Amygdala (tissue), 56 donors: ENCODE measurements around the gene GPR17.
A peak's percentile ranks its signal among the peaks of the same experiment; 100 is the strongest.

Source experiments
- DNase-seq, 56 donors: peaks; one replicate each; lab custom pipeline; 2025; lab: John Stamatoyannopoulos, UW

The GPR17 gene

DNA sequence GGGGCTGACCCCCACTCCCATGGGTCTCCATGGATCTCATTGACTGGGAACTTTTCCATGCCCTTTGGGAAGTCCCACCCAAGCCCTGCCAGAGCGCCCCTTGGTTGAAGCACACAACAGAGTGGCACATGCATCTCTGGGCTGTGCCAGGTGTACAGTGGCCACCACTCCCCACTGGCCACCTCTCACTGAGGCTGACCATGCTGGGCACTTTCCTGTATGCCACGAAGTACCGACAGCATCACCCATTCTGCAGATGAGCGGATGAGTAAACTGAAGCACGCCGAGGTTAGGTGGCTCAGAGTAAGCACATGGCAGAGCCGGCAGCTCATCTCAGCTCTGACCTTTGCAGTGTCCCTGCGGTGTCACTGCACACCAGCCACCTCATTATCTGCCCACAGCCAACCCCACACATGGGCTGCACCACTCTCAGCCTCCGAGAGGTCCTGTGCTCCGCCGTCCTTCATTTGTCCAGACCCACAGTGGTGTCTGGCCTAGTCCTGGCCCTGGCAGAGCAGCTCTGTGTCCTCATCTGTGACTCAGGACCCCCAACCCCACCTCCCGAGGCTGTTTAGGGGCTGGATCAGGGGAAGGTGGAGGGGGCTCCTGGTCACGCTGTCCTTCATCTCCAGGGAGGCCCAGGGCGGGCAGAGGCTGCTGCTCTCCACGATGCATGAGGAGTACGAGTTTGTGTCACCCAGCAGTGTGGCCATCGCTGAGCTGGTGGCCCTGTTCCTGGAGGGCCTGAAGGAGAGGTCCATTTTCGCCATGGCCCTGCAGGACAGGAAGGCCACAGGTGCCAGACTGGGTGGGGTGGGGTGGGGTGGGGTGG lies 18.0 kb upstream of the GPR17 start:
- no peak for DNase-seq

DNA sequence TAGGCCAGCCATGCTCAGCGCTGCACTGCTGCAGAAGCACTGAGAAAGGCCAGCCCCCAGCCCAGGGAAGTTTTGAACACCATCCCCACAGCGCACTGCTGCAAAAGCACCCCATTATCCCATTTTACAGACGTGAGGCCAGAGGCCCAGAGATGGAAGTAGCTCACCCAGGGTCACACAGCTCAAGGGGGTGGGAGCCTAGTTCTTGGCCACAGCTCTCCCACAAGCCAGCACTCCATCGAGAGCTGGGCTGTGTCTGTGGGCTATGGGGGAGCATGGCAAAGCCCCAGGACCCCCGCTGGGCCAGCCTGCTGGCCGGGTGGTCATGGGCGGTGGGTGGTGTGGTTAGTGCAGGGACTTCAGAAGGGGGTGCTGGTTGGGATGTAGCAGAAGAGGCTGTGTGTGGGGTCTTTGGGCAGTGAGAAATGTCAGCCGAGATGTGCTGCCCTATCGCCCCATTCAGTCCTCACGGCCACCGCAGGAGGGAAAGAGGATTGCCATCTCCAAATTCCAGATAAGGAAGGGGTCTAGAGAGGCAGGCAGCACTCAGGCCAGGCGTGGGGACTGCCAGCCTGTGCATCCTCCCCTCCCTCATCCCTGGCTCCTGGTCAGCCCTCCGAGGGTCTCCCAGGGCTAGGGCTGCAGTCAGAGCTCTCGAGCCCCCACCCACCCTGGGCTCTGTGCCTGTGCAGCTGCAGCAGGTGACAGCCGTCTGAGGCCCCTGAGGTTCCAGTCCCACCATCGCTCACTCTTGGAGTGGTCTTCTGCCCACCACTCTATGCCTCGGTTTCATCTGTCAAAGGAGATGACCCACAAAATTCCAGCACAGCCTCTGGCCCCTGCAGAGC lies 17.0 kb upstream of the GPR17 start:
- no peak for DNase-seq

DNA sequence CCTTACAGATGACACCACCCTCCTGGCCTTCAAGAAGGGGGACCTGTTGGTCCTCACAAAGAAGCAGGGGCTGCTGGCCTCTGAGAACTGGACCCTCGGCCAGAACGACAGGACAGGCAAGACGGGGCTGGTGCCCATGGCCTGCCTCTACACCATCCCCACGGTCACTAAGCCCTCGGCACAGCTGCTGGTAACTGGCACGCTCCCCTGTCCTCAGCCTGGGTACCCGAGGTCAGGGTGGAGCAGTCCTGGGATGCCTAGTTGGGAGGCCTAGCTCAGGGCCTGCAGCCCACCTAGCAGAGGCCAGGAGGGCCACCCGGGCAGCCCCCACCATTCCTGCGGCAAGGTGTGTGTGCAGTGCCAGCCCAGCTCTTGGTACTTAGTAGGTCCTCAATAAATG lies 16.3 kb upstream of the GPR17 start:
- no peak for DNase-seq

DNA sequence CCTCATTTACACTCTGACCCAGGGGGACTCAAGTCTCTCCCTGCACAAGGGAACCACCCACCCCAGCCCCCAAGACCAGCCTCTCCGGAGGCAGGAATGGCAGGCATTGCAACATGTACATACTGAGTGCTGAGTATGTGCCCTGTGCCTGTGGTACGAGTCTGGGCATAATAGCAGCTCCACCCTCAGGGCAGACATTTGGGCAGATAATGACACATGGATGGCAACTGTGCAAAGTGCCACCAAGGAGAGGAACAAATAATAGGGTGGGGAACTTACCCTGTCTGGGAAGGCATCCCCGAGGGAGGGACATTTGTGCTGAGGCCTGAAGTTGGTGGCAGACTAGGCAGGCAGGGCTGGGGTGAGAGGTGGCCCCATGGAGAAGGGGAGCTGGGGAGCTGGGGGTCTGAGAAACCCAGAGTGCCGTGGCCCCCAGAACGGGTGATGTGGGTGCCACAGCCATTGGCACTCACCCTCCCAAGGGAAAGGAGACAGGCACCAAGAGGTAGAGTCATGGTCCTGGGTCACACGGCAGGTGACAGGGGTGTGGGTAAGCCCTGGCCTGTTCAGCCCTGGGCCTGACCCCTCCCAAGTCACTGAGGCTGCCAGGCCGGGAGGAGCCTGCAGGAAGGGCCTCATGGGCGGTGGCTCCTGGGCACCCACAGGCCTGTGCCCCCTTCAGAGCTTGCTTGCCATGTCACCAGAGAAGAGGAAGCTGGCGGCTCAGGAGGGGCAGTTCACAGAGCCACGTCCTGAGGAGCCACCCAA lies 15.7 kb upstream of the GPR17 start:
- DNase-seq: no peak

DNA sequence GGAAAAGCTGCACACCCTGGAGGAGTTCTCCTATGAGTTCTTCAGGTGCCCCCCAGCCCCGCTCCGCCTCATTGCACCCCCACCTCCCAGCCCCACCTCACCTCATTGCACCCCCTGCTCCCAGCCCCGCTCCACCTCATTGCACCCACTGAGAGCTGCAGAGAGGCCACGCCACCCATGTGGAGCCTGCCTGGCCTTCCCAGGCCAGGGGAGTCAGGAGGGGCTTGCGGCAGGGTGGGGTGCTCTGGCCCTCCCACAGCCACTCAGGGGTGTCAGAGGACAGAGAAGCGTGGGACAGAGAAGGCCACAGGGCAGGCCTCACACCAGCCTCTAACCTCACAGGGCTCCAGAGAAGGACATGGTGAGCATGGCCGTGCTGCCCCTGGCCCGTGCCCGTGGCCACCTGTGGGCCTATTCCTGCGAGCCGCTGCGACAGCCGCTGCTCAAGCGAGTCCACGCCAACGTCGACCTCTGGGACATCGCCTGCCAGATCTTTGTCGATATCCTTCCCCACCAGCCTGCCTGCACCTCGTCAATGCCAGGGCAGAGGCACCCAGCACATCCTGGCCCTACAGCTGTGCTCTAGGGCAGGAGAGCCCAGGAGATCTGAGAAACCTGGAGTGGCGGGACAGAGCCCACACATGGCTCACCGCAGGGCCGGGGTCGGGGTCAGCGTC lies 15.0 kb upstream of the GPR17 start:
- no peak for DNase-seq

DNA sequence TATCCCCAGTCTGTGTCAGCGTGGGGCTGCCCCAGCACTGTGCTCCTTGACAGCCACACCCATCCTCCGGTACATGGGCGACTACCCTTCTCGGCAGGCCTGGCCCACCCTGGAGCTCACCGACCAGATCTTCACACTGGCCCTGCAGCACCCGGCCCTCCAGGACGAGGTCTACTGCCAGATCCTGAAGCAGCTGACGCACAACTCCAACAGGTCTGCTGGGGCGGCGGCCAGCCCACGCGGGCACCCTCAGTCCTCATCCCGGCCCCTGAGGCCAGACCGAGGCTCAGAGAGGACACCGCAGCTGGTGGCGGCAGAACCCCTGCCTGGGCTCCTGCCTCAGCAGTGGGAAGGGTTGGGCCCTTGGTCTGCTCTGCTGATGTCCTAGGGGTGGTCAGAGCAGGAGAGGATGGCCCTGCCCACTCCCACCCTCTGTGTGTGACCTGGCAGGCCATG lies 14.4 kb upstream of the GPR17 start:
- no peak for DNase-seq

DNA sequence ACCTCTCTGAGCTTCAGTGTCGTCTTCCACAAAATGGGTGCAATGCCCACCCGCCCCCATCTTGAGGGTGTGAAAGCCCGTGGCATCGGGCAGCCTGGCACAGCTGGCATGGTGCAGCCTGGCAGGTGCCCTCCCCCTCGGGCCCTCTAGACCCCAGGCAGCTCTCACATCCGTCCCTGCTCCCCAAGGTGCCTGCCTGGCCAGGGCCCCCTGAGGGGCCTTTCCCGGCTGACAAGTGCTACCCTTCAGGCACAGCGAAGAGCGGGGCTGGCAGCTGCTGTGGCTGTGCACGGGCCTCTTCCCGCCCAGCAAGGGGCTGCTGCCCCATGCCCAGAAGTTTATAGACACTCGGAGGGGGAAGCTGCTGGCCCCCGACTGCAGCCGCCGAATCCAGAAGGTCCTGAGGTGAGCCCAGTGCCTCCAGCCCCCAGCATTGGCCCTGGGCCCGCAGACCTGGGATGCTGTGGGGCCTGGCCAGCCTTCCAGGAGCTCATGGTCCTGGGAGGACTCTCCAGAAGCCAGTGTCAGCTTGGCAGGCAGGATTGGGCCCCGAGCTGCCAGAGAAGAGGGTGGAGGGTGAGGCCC lies 13.9 kb upstream of the GPR17 start:
- no peak for DNase-seq

DNA sequence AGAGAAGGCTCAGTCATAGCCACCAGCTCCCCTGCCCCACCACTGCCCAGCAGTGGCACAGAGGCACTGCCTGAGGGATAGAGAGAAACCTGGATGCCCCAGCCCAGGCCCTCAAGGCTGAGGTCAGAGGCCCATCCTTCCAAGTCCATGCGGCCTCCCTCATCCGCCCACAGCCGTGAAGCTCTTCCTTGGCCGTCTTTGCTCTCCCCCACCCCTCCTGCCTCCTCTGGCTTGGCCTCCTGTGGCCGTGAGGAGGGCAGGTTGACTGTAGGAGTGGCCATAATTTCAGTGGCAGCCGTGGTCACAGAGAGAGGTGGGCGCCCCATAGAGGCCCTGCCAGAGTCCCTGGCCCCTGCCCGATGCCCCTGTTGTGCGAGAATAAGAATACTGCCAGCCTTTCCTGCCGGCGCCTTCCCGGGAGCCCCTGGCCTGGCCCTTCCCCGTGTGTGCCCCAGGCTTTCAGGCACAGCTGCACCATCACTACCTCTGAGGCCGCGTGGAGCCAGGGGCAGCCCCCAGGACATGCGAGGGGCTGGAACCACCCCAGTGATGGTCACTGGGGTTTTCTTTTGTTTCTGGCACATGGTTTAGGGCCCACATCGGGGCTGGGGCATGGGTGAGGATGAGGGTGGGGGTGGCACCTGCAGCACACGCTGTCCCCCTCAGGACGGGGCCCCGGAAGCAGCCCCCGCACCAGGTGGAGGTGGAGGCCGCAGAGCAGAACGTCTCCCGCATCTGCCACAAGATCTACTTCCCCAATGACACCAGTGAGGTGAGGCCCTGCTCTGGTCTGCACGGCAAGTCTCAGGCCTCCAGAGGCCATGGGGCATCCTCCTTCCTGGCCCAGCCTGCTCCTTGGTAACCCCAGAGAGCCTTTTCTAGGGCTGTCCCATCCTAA lies 13.1 kb upstream of the GPR17 start:
- DNase-seq: no peak

DNA sequence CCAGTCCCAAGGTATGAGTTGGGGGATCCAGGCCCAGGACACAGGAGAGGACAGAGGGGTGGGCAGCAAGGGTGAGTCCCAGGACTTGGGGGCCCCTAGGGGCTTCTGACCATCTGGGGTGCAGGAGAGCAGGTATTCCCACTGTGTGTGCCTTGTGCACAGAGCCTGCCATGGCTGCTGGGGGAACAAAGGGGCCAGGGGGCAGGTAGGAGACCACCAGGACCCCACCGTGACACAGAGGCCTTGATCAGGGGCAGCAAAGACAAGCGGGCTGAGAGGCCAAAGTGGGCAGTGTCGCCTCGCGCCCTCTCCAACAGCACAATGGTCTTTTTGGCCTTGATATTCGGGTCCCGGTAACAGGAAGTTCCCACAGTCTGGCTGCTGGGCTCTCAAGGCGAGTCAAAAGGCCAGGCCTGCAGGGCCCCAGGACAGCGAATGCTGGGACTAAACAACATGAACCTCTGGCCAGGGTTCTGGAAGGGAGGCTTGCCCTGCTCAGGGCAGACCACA lies 12.3 kb upstream of the GPR17 start:
- no peak for DNase-seq

DNA sequence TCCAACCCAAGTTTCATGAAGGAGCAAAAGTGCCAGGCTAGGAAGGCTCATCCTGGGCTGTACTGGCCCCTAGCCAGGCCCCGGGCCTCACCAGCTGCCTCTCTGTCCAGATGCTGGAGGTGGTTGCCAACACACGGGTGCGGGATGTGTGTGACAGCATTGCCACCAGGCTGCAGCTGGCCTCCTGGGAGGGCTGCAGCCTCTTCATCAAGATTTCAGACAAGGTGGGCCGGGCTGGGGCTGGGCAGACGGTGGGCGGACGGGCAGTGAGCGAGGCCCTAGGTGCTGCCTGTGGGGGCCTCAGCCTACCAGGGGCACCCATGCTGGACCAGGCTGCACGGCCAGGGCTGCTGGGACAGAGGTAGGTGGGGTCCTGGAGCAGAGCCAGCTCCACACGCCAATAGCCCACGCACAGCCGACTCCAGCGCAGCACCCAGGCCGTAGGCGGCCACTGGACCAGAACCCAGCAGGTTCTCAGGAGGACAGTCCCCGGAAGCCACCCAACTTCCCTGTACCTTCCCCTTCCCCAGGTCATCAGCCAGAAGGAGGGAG lies 11.8 kb upstream of the GPR17 start:
- DNase-seq: peak in 4 of 56 donors; percentile 23 to 37 (median 31)

DNA sequence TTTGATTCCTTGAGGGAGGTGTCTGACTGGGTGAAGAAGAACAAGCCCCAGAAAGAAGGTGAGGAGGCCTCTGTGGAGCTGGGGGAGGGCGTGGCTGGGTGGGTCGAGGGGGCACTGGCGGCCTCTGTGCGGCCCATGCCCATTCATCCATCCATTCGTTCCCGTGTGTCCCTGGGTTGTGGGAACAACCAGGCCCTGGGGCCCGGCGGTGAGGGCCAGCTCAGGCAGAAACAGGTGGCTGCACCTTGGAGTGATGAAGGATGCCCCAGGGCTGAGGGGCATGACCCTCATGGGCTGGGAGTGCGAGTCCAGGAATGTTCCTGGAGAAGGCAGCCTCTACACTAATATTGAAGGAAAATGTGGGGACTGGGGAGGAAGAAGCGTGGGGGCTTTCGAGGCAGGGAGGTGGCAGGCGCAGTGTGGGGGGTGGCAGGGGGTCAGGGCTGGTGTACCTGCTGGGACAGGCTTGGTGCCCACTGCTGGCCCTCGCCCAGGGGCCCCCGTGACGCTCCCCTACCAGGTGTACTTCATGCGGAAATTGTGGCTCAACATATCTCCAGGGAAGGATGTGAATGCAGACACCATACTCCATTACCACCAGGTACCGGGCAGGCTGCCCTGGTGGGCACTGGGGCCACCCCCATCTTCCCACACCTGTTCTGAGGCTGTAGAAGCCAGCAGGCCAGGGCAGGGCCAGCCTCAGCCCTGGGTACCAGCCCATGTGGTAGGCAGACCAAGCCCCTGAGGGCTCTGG lies 11.2 kb upstream of the GPR17 start:
- no peak for DNase-seq

DNA sequence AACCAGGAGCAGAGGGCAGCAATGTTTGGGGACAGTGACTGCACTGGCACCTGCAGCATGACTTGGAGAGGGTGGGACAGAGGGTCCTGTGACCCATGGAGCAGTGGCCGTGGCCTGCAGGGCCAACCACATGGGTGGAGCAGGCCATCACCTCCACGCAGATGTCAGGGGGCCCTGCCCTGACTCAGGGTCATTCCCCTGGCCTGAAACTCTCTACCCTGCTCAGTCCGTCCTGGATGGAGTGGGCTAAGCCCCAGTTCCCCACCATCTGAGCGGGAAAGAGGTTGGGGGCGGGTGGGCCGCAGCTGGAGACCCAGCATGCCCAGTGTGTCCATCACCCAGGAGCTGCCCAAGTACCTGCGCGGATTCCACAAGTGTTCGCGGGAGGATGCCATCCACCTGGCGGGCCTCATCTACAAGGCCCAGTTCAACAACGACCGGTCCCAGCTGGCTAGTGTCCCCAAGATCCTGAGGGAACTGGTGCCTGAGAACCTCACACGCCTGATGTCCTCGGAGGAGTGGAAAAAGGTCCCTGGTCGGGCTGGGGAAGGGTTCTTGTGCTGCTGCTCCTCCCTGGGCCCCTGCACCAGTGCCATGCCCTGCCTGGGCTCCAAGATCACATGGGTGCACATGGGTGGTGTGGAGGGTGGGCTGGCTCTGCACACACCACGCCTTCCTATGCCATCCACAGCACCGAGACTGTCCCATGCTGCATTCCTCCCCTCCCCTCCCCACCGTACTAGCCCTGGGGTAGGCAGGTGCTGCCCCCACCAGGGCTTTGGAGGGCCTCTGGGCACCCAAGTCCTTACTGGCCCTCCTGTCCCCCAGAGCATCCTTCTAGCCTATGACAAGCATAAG lies 10.3 kb upstream of the GPR17 start:
- DNase-seq: no peak

DNA sequence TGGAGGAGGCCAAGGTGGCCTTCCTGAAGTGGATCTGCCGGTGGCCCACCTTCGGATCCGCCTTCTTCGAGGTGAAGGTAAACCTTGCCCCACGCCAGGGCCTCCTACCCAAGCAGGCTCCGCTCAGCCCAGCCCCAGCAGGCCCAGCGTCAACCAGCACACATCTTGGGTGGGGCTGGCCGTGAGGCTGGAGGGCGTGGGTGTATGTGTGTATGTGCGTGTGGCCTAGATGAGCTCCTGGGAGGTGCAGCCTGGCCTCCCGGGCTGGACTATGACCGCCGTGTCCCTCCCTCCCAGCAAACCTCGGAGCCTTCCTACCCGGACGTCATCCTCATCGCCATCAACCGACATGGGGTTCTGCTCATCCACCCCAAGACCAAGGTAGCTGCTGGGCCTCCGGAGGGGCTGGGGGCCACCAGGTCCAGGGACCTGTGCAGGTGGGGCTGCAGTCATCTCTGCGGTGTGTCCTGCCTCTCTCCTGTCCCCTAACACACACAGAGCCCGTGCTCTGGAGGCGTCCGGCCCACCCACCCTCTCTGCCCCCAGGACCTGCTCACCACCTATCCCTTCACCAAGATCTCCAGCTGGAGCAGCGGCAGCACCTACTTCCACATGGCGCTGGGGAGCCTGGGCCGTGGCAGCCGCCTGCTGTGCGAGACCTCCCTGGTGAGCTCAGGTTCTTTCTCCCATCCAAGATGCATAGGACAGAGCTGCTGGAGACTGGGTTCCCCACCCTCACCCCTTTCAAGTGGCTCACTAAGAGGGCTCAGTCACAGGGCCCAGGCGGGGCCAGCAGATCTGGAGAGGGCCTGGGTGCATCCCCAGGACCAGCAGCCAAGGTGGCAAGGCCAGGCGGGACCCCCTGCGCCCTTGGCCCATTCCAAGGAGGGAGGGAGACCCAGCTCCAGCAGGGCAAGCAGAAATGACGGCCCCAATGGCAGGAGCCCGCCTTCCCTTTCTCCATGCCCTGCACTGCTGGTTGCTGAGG lies 9.4 kb upstream of the GPR17 start:
- DNase-seq: no peak

DNA sequence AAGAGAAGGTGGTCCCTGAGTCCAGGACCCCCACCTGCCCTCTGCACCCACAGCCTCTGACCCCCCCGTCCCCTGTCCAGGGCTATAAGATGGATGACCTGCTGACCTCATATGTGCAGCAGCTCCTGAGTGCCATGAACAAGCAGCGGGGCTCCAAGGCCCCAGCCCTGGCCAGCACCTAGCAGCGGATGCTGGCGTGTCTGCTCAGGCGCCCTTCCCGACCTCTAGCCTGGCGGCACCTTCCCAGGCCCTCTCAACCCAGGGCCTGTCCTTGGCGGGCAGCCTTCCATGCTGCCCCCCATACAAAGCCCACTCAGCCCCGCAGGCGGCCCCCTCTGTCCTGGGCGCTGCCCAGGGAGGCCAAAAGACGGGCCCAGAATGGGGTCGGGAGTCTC lies 8.7 kb upstream of the GPR17 start:
- no peak for DNase-seq

DNA sequence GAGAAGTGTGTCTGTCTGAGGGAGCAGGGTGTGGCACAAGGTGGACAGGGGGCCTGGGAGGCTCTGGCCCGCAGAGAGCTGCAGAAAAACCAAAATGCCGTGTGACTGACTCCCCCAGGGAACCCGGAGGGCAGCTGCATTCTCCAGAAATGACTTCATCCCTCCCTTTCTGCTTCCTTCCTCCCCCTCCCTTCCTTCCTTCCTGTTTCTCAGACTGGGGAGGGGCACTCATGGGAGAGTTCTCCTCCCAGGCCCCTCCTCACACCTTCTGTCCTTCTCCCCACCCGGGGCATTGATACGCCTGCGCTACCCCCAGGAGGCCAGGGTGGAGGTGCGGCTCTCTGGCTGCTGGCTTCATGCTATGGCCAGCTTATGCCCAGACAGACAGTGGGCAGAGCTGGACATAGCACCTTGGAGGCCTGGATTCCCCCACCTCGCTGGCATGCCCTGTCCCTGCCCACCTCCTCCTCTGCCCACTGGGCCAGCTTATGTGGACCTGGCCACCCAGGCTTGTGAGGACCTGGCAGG lies 8.2 kb upstream of the GPR17 start:
- no peak for DNase-seq
